Hepatocyte (in vitro differentiated cells): ENCODE measurements around the gene CLIP2.

Experiments used
- EZH2 ChIP-seq: fragments of 200-600 bp; sonication (generic); IDR thresholded peaks from 2 replicates; pipeline ENCODE4 v1.6.1; 2016; ENCODE audit warnings: antibody characterized with exemption, mild to moderate bottlenecking, borderline replicate concordance
- EZH2phosphoT487 ChIP-seq: fragments of 200-600 bp; sonication (generic); IDR thresholded peaks from one replicate; pipeline ENCODE4 v1.6.1; 2018; ENCODE audit warnings: antibody characterized with exemption, mild to moderate bottlenecking, low read depth, moderate library complexity; ENCODE audit not compliant: unreplicated experiment, severe bottlenecking
- TF ChIP-seq, protein P1 (sequence below): fragments of 200-600 bp; sonication (generic); IDR thresholded peaks from 2 replicates; pipeline ENCODE4 v1.5.1; 2016; ENCODE audit warnings: antibody characterized with exemption, mild to moderate bottlenecking; ENCODE audit not compliant: poor library complexity

DNA sequence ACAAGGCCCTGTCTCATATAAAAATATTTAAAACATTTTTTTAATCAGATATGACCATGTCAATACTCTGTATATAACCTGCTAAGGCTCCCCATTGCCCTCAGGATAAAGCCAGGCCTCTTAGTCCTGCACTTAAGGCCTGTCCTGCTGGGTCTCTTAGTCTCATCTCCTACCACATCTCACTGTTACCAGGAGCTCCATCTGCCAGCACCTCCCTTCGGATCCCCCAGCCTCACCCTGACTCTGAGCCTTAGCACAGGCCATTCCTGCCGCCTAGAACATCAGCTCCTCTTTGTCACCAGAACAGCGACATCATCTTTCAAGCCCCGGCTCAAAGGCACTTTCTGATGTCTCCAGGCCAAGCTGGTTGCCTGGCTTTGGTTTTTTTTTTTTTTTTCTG is 138.8 kb downstream of the CLIP2 start:
- TF ChIP-seq, protein P1, sequence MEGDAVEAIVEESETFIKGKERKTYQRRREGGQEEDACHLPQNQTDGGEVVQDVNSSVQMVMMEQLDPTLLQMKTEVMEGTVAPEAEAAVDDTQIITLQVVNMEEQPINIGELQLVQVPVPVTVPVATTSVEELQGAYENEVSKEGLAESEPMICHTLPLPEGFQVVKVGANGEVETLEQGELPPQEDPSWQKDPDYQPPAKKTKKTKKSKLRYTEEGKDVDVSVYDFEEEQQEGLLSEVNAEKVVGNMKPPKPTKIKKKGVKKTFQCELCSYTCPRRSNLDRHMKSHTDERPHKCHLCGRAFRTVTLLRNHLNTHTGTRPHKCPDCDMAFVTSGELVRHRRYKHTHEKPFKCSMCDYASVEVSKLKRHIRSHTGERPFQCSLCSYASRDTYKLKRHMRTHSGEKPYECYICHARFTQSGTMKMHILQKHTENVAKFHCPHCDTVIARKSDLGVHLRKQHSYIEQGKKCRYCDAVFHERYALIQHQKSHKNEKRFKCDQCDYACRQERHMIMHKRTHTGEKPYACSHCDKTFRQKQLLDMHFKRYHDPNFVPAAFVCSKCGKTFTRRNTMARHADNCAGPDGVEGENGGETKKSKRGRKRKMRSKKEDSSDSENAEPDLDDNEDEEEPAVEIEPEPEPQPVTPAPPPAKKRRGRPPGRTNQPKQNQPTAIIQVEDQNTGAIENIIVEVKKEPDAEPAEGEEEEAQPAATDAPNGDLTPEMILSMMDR: no peak
- no peak for TF ChIP-seq EZH2
- no peak for TF ChIP-seq EZH2phosphoT487
